Measurements from ENCODE around the gene INAFM2.

The INAFM2 gene

DNA sequence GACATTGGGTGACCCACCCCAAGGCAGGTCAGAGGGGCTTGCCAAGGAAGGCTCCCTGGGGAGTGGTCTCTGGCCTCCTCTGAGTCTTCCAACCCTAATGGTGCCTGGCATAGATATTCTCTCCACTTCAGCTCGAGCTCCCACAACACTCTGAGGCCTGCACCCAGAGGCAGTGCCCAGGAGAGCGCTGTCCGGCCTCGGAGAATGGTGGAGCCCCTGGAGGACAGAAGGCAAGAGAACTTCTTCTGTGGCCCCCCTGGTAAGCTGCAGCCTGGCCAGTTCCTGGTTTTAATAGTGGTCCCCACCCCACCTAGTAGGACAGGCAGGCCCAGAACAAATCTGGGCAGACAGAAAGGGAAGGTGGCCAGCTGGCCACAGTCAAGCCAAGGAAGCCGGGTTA lies 41.5 kb downstream of the INAFM2 start:
- H3K9ac ChIP-seq = no peak overlapping the region
- H3K27me3 ChIP-seq (ENCODE audit: insufficient read depth, low read depth) = peaks cover 5% of the 10 kb centered on the region; the same call in 1 of the 2 replicates
- H3K36me3 ChIP-seq (ENCODE audit: insufficient read depth) = no peaks in the 10 kb centered on the region
- no peak overlapping the region for H3K4me2 ChIP-seq
- TF ChIP-seq, protein P1, sequence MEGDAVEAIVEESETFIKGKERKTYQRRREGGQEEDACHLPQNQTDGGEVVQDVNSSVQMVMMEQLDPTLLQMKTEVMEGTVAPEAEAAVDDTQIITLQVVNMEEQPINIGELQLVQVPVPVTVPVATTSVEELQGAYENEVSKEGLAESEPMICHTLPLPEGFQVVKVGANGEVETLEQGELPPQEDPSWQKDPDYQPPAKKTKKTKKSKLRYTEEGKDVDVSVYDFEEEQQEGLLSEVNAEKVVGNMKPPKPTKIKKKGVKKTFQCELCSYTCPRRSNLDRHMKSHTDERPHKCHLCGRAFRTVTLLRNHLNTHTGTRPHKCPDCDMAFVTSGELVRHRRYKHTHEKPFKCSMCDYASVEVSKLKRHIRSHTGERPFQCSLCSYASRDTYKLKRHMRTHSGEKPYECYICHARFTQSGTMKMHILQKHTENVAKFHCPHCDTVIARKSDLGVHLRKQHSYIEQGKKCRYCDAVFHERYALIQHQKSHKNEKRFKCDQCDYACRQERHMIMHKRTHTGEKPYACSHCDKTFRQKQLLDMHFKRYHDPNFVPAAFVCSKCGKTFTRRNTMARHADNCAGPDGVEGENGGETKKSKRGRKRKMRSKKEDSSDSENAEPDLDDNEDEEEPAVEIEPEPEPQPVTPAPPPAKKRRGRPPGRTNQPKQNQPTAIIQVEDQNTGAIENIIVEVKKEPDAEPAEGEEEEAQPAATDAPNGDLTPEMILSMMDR (conservative IDR thresholded peaks at IDR 0.05; ENCODE audit: low read depth, low read length) = no peak
- no peak overlapping the region for H3K4me3 ChIP-seq (IDR thresholded peaks at IDR 0.05; ENCODE audit: insufficient read depth, low read depth, low read length)
- H3K27ac ChIP-seq = no peak overlapping the region
- no peaks in the 10 kb centered on the region for H3K79me2 ChIP-seq (ENCODE audit: insufficient read depth, low read depth)
- H3K4me1 ChIP-seq (ENCODE audit: low read depth, poor library complexity, severe bottlenecking) = peaks cover 11% of the 10 kb centered on the region
- no peak overlapping the region for H2AFZ ChIP-seq (ENCODE audit: low read depth)
- H4K20me1 ChIP-seq (ENCODE audit: insufficient read depth) = no peaks in the 10 kb centered on the region

DNA sequence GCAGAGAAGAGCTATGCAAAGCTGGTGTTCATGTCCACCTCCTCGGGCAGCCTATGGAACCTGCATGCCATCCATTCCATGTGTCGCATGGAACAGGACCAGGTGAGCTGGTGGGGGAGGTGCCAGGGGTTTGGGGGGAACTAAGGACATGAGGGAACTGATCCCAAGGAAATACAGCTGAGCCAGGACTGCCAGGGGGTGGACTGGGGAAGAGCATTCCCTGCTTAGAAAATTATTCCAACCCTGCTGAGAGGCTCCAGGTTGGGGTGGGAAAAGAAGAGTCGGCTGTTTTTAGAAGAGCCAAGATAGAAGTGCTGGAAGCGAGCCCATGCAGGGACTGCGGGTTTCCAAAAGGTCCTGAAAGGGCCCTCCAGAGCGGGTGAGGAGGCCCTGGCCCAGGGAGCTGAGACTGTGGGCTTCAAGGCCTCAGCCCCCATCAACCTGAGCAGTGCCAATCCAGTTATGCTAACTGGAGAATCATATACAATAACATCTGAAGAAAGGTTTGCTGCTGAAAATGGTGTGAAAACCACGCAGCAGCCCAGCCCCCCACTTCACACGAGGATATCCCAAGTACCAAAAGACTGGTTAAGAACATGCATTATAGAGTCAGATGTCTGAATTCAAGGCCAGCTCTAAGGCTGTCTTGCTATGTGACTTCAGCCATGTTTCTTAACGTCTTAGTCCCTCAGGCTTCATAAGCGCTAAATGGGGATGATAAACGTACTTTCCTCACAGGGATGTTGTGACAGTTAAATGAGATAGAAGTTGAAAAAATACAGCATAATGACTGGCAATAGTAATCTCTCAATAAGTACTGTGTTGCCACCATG lies 42.3 kb downstream of the INAFM2 start:
- Histone ChIP-seq H2AFZ (ENCODE audit: low read depth) (no peak overlapping the region), H3K79me2 (ENCODE audit: insufficient read depth, low read depth) (no peaks in the 10 kb centered on the region), H3K4me3 (IDR thresholded peaks at IDR 0.05; ENCODE audit: insufficient read depth, low read depth, low read length) (no peak overlapping the region), H3K4me1 (ENCODE audit: low read depth, poor library complexity, severe bottlenecking) (peaks cover 11% of the 10 kb centered on the region), H3K9ac (no peak overlapping the region), H3K36me3 (ENCODE audit: insufficient read depth) (no peaks in the 10 kb centered on the region), H3K27ac (no peak overlapping the region), H4K20me1 (ENCODE audit: insufficient read depth) (no peaks in the 10 kb centered on the region), H3K27me3 (ENCODE audit: insufficient read depth, low read depth) (peaks cover 3% of the 10 kb centered on the region; the same call in 1 of the 2 replicates), H3K4me2 (no peak overlapping the region)
- TF ChIP-seq, protein P1 (conservative IDR thresholded peaks at IDR 0.05; ENCODE audit: low read depth, low read length) = no peak

- Histone ChIP-seq H3K9ac (no peak overlapping the region), H3K4me3 (IDR thresholded peaks at IDR 0.05; ENCODE audit: insufficient read depth, low read depth, low read length) (no peak overlapping the region), H2AFZ (ENCODE audit: low read depth) (no peak overlapping the region), H3K36me3 (ENCODE audit: insufficient read depth) (no peaks in the 10 kb centered on the region), H3K4me2 (no peak overlapping the region), H3K79me2 (ENCODE audit: insufficient read depth, low read depth) (no peaks in the 10 kb centered on the region), H4K20me1 (ENCODE audit: insufficient read depth) (no peaks in the 10 kb centered on the region), H3K27me3 (ENCODE audit: insufficient read depth, low read depth) (peaks cover 10% of the 10 kb centered on the region; the same call in 1 of the 2 replicates), H3K27ac (no peak overlapping the region), H3K4me1 (ENCODE audit: low read depth, poor library complexity, severe bottlenecking) (peaks cover 11% of the 10 kb centered on the region)
- TF ChIP-seq, protein P1 (conservative IDR thresholded peaks at IDR 0.05; ENCODE audit: low read depth, low read length) = no peak
These were observed 43.2 kb downstream of the INAFM2 start for GRCh38 chr15:40366457-40367370.

- Histone ChIP-seq H3K27me3 (ENCODE audit: insufficient read depth, low read depth) (peaks cover 8% of the 10 kb centered on the region; the same call in 1 of the 2 replicates), H3K27ac (no peak overlapping the region), H3K36me3 (ENCODE audit: insufficient read depth) (no peaks in the 10 kb centered on the region), H3K4me1 (ENCODE audit: low read depth, poor library complexity, severe bottlenecking) (peaks cover 11% of the 10 kb centered on the region), H2AFZ (ENCODE audit: low read depth) (peak overlapping the region; percentile 83), H3K4me2 (peak overlapping the region; percentile 63; the same call in 1 of the 2 replicates), H3K9ac (no peak overlapping the region), H3K4me3 (IDR thresholded peaks at IDR 0.05; ENCODE audit: insufficient read depth, low read depth, low read length) (no peak overlapping the region), H3K79me2 (ENCODE audit: insufficient read depth, low read depth) (no peaks in the 10 kb centered on the region), H4K20me1 (ENCODE audit: insufficient read depth) (no peaks in the 10 kb centered on the region)
- TF ChIP-seq, protein P1 (conservative IDR thresholded peaks at IDR 0.05; ENCODE audit: low read depth, low read length) = no peak
These were observed 43.8 kb downstream of the INAFM2 start for GRCh38 chr15:40367371-40367685.
